ENCODE data around the gene ATE1.

GRCh38 chr10:121828045-121828444 lies 99.8 kb downstream of the ATE1 start:
- no peak for TF ChIP-seq CTCF (IDR thresholded peaks at IDR 0.05)
- TF ChIP-seq POLR2A (IDR thresholded peaks at IDR 0.05) = no peak

All from uterus (tissue), 2 donors.